ENCODE data around the gene IKZF5. TPM values are rescaled to one million over a fixed set of nuclear protein-coding genes. Genes with fewer than 3 reads are reported as not detected.

IKZF5 gene
- total RNA-seq, 4 donors from 2014 or later: 8.7 to 10.5 (median 9.5) TPM

DNA sequence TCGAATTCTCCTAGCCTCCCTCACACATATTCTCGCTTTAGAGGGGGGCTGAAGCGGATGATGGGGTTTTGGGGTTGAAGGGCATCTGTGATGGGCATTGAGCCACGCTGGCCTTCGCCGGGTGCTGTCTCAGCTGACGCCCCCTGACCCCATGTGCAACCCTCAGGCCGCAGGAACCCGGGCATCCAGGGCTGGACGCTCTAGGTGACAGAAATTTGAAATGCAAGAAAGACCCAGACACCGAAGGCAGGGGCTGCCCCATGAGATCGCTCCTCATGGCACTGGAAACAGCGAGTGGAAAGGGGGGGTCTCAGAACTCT lies 53.9 kb downstream of the IKZF5 start:
- DNase-seq (ENCODE audit: low spot score in 2 of 2): no peak

DNA sequence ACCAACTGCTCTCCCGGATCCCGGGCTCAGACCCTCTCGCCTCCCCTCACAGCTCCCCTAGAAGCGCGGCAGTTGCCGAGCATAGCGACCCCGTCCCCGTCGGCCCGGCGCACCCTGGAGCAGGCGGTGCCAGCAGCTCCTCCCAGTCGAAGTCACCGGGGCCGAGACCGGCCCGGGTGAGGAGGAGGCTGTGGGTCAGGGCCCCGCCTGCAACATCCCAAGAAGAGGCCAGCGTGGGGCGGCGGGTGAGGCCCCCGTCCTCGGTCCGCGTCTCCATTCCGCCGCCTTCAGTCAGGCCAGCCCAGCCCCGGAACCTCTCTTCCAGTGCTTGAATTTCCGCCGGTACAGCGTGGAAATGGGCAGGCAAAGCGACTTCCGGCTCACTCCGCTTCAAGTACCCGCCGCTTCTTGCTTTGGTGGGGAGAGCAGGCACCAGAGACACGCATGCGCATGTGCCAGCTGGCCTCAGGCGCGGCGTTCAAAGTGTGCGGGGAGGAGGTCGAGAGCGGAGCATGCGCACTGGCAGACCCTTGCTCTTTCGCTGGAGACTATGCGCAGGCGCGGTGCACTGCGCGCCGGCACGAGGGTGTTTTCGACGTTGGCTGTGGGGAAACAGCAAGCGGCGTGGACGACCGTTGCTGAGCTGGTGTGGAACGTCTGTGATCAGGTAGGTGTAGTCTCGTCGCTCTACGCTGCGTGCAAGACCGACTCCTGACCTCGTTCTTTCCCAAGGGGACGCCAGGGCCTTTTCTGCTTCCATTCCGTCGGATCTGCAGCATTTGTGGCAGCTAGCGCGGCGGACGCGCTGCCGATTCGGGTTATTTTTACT lies 54.5 kb downstream of the IKZF5 start, which contains the start of gene C10orf88:
C10orf88 (minus strand) TSS at position 326 of the 829 bp plus-strand sequence; CDS start at position 277, 49 bp downstream.
- peak within 1 kb of the TSS; percentile 92 for H3K4me3 ChIP-seq (ENCODE audit: low read depth, poor library complexity, severe bottlenecking)
- TF ChIP-seq, protein P1, sequence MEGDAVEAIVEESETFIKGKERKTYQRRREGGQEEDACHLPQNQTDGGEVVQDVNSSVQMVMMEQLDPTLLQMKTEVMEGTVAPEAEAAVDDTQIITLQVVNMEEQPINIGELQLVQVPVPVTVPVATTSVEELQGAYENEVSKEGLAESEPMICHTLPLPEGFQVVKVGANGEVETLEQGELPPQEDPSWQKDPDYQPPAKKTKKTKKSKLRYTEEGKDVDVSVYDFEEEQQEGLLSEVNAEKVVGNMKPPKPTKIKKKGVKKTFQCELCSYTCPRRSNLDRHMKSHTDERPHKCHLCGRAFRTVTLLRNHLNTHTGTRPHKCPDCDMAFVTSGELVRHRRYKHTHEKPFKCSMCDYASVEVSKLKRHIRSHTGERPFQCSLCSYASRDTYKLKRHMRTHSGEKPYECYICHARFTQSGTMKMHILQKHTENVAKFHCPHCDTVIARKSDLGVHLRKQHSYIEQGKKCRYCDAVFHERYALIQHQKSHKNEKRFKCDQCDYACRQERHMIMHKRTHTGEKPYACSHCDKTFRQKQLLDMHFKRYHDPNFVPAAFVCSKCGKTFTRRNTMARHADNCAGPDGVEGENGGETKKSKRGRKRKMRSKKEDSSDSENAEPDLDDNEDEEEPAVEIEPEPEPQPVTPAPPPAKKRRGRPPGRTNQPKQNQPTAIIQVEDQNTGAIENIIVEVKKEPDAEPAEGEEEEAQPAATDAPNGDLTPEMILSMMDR (IDR thresholded peaks at IDR 0.05): no peak
- TF ChIP-seq POLR2A (IDR thresholded peaks at IDR 0.05): no peak
- 10 to 11% methylated on average over 43 to 56 of the region's 77 CpGs for WGBS, 2 donors
- intact Hi-C loops (cut with DNase I; ENCODE audit: low total_unique reads): no loop called here
- DNase-seq (ENCODE audit: low spot score in 2 of 2): peak; percentile 92 to 98

More for the DNA sequence above, 53.9 kb downstream of the IKZF5 start:
- WGBS, 2 donors: 66 to 69% methylated on average over 13 of the region's 13 CpGs
- H3K4me3 ChIP-seq (ENCODE audit: low read depth, poor library complexity, severe bottlenecking): no peak overlapping the region
- TF ChIP-seq, protein P1 (IDR thresholded peaks at IDR 0.05): no peak
- intact Hi-C loops (cut with DNase I; ENCODE audit: low total_unique reads): no loop called here

DNA sequence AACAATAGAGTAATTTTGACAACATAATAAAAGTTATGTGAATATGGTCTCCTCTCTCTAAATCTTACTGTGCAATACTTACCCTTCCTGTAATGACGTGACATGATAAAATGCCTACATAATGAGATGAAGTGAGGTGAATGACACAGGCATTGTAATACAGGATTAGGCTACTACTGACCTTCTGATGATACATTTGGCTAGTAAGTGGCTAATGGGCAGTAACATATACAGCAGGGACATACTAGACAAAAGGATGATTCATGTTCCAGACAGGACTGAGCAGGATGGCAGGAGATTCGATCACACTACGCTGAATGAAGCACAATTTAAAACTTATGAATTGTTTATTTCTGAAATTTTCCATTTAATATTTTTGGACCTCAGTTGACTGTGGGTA lies 59.3 kb downstream of the IKZF5 start:
- no peak for DNase-seq (ENCODE audit: low spot score in 2 of 2)
- no peak overlapping the region for H3K4me3 ChIP-seq (ENCODE audit: low read depth, poor library complexity, severe bottlenecking)
- TF ChIP-seq POLR2A (IDR thresholded peaks at IDR 0.05): no peak
- TF ChIP-seq, protein P1 (IDR thresholded peaks at IDR 0.05): no peak
- WGBS, 2 donors: 96 to 97% methylated on average over 3 of the region's 3 CpGs
- intact Hi-C loops (cut with DNase I; ENCODE audit: low total_unique reads): no loop called here

Other genes with a start within 250 kb of the IKZF5 start
- under 1 TPM; 0.13 to 0.88 (median 0.54) TPM for gene CUZD1, start 162.9 kb downstream of the IKZF5 start, total RNA-seq
- 1 to 10 TPM; 1.4 to 5.3 (median 4.0) TPM for gene FAM24B, start 129.2 kb downstream of the IKZF5 start, total RNA-seq
- gene FAM24A, start 98.2 kb downstream of the IKZF5 start, total RNA-seq: not detected
- gene C10orf88, start 54.6 kb downstream of the IKZF5 start, total RNA-seq: 1 to 10 TPM; 3.3 to 6.3 (median 5.2) TPM
- 1 to 10 TPM in 3 of 4 donors, under 1 TPM in 1; 0.84 to 5.7 (median 2.2) TPM for gene PSTK, start 28.4 kb downstream of the IKZF5 start, total RNA-seq
- 10 to 100 TPM in 3 of 4 donors, 1 to 10 TPM in 1; 8.8 to 20.5 (median 18.1) TPM for gene ACADSB, start 211 bp upstream of the IKZF5 start, total RNA-seq
- not detected for gene HMX3, start 127.2 kb upstream of the IKZF5 start, total RNA-seq
- gene HMX2, start 139.3 kb upstream of the IKZF5 start, total RNA-seq: not detected
- 100 to 1,000 TPM in 2 of 4 donors, 10 to 100 TPM in 2; 75.7 to 125 (median 102) TPM for gene BUB3, start 145.6 kb upstream of the IKZF5 start, total RNA-seq

Data from lower leg skin (tissue), 4 donors.